ENCODE data around the gene HSH2D. TPM values are rescaled to one million over a fixed set of nuclear protein-coding genes. Genes with fewer than 3 reads are reported as not detected.

Gene HSH2D
- total and polyA plus RNA-seq, 2 of the 13 experiments (the other 11 are each of a cell fraction or from before 2014, with no cell fraction given) = 0.69 to 3.2 TPM

GRCh38 chr19:16111909-16112752 lies 31.4 kb upstream of the HSH2D start (continued):
- TF ChIP-seq ZNF569 (CRISPR knock-in tag; IDR thresholded peaks at IDR 0.05; ENCODE audit: borderline replicate concordance) (no peak), MZF1 (CRISPR knock-in tag; IDR thresholded peaks at IDR 0.05; ENCODE audit: borderline replicate concordance) (no peak), FOXC1 (CRISPR knock-in tag; IDR thresholded peaks at IDR 0.05; ENCODE audit: borderline replicate concordance) (peak; percentile 9; the same call in 1 of the 2 replicates), ZBTB40 (IDR thresholded peaks at IDR 0.05) (no peak), ZBTB40 (CRISPR knock-in tag; IDR thresholded peaks at IDR 0.05) (0 out of 2 replicates have a peak, but pooled peaks have one; percentile 67), ZNF382 (CRISPR knock-in tag; IDR thresholded peaks at IDR 0.05; ENCODE audit: borderline replicate concordance) (no peak), NR2F1 (CRISPR knock-in tag; IDR thresholded peaks at IDR 0.05) (no peak), ZNF879 (CRISPR knock-in tag; IDR thresholded peaks at IDR 0.05) (no peak), CREM (IDR thresholded peaks at IDR 0.05) (no peak), CREM (CRISPR knock-in tag; IDR thresholded peaks at IDR 0.05) (no peak), ZGPAT (CRISPR knock-in tag; IDR thresholded peaks at IDR 0.05) (no peak), ETV5 (CRISPR knock-in tag; IDR thresholded peaks at IDR 0.05; ENCODE audit: borderline replicate concordance) (no peak), BRCA1 (CRISPR knock-in tag; IDR thresholded peaks at IDR 0.05) (no peak), MAX (IDR thresholded peaks at IDR 0.05) (0 out of 2 replicates have a peak, but pooled peaks have one; percentile 38), ZFP91 (CRISPR knock-in tag; IDR thresholded peaks at IDR 0.05; ENCODE audit: borderline replicate concordance) (peak; percentile 6; the same call in 1 of the 2 replicates), HNRNPK (IDR thresholded peaks at IDR 0.05; ENCODE audit: low read depth, low read length, poor library complexity, severe bottlenecking) (peak; percentile 0)
